Endothelial cell of umbilical vein (primary cell): ENCODE measurements around the gene GAS2L3. TPM values are rescaled to one million over a fixed set of nuclear protein-coding genes. Genes with fewer than 3 reads are reported as not detected.

Source experiments
- BruUV-seq: library from RNA; stranded (reverse); fragments of 400-500 nt; replicated peaks from 2 replicates; lab custom pipeline; 2021; lab: Mats Ljungman, UMichigan
- CTCF ChIA-PET: fragments of 300-600, 350-600 bp; sonication (Branson Sonifier 250); formaldehyde crosslinking; loops from one replicate; lab custom pipeline; 2021; ENCODE audit warnings: antibody characterized with exemption, inconsistent platforms; lab: Charles Lee
- POLR2A ChIA-PET: fragments of 300-600, 350-600 bp; sonication (Branson Sonifier 250); formaldehyde crosslinking; loops from one replicate; lab custom pipeline; 2021; ENCODE audit warnings: antibody characterized with exemption, inconsistent platforms; lab: Charles Lee
- DNase-seq: peaks from one replicate; pipeline ENCODE4 v3.0.0-alpha.2; 2011; ENCODE audit warnings: low read depth, low spot score
- FAIRE-seq: peaks from 2 replicates; lab custom pipeline; 2011; peaks lifted over from hg19 to GRCh38; lab: Jason Lieb, UNC
- H2AFZ ChIP-seq: 2 replicates; pipeline ENCODE4 v1.6.0; 2012; ENCODE audit warnings: low read depth, low read length, control low read depth, inconsistent platforms
- H3K27ac ChIP-seq: 2 replicates; pipeline ENCODE4 v1.5.1; 2011; ENCODE audit warnings: low read depth, mild to moderate bottlenecking, control low read depth, low read length, moderate library complexity; ENCODE audit not compliant: insufficient read depth
- H3K27me3 ChIP-seq, 2 experiments: 2 replicates each; pipeline versions ENCODE4 v1.6.0 to v1.6.1; 2011; ENCODE audit warnings: low read length in 2 of 2, mixed read lengths in 1 of 2; ENCODE audit not compliant: control insufficient read depth in 2 of 2, insufficient read depth in 2 of 2
- H3K36me3 ChIP-seq, 2 experiments: 2 replicates in 1 of 2; 3 replicates in 1 of 2; pipeline ENCODE4 v1.5.1; 2011; ENCODE audit warnings: low read length in 2 of 2, mild to moderate bottlenecking in 1 of 2, moderate library complexity in 1 of 2; ENCODE audit not compliant: control insufficient read depth in 2 of 2, insufficient read depth in 2 of 2; ENCODE audit errors: extremely low read depth in 1 of 2
- H3K4me1 ChIP-seq: 3 replicates; pipeline ENCODE4 v1.5.1; 2011; ENCODE audit warnings: mild to moderate bottlenecking, low read length; ENCODE audit not compliant: control insufficient read depth, insufficient read depth; ENCODE audit errors: extremely low read depth
- H3K4me2 ChIP-seq: 2 replicates; pipeline ENCODE4 v1.6.1; 2011; ENCODE audit warnings: low read length, control low read depth, mixed read lengths; ENCODE audit not compliant: insufficient read depth
- H3K4me3 ChIP-seq, 3 experiments: fragments of 200-600 bp in 1 of 3; sonication (generic), shearing (Covaris generic) in 1 of 3; replicated peaks in 1 of 3; 2 replicates each; pipeline ENCODE4 v1.5.1; 2011 to 2016; ENCODE audit warnings: control low read depth in 3 of 3, low read length in 3 of 3, mild to moderate bottlenecking in 2 of 3, inconsistent platforms in 1 of 3, low read depth in 1 of 3, moderate library complexity in 1 of 3; ENCODE audit not compliant: insufficient read depth in 1 of 3
- H3K79me2 ChIP-seq: 2 replicates; pipeline ENCODE4 v1.6.0; 2012; ENCODE audit warnings: low read length, inconsistent platforms; ENCODE audit not compliant: control insufficient read depth, insufficient read depth
- H3K9ac ChIP-seq: replicated peaks from 2 replicates; pipeline ENCODE3; 2011; ENCODE audit warnings: low read length, control low read depth; ENCODE audit not compliant: insufficient read depth; ENCODE audit errors: extremely low read depth
- H3K9me1 ChIP-seq: replicated peaks from 3 replicates; pipeline ENCODE4 v1.6.0; 2011; ENCODE audit warnings: mild to moderate bottlenecking, low read length; ENCODE audit not compliant: control insufficient read depth, insufficient read depth; ENCODE audit errors: extremely low read depth
- H3K9me3 ChIP-seq: replicated peaks from 2 replicates; pipeline ENCODE4 v1.5.1; 2012; ENCODE audit warnings: low read length, inconsistent platforms; ENCODE audit not compliant: control insufficient read depth, insufficient read depth
- H4K20me1 ChIP-seq: replicated peaks from 2 replicates; pipeline ENCODE3; 2011; ENCODE audit warnings: mild to moderate bottlenecking, low read length; ENCODE audit not compliant: control insufficient read depth, insufficient read depth; ENCODE audit errors: extremely low read depth
- CTCF ChIP-seq, 2 donors: IDR thresholded peaks; 1 replicate in 1 of 2; 2 replicates in 1 of 2; pipeline ENCODE4 v1.5.1; 2011; ENCODE audit warnings: low read length in 2 of 2, mild to moderate bottlenecking in 2 of 2, moderate library complexity in 2 of 2, control low read depth in 1 of 2, inconsistent platforms in 1 of 2, low read depth in 1 of 2; ENCODE audit not compliant: insufficient read depth in 1 of 2; ENCODE audit errors: extremely low read depth in 1 of 2
- EZH2 ChIP-seq: IDR thresholded peaks from 2 replicates; pipeline ENCODE4 v1.6.1; 2012; ENCODE audit warnings: borderline replicate concordance, low read depth, mild to moderate bottlenecking, moderate library complexity, low read length, inconsistent platforms; ENCODE audit not compliant: severe bottlenecking
- FOS ChIP-seq: IDR thresholded peaks from 2 replicates; pipeline ENCODE4 v1.6.1; 2011; ENCODE audit warnings: mild to moderate bottlenecking, low read length, moderate library complexity, borderline replicate concordance; ENCODE audit not compliant: insufficient read depth
- GATA2 ChIP-seq: IDR thresholded peaks from 2 replicates; pipeline ENCODE4 v1.7.0; 2011; ENCODE audit warnings: low read depth, mild to moderate bottlenecking, moderate library complexity, mixed read lengths, low read length; ENCODE audit not compliant: insufficient read length, insufficient read depth
- JUN ChIP-seq: IDR thresholded peaks from 2 replicates; pipeline ENCODE4 v1.6.1; 2011; ENCODE audit warnings: borderline replicate concordance, low read depth; ENCODE audit not compliant: insufficient read length, insufficient read depth
- MAX ChIP-seq: IDR thresholded peaks from 2 replicates; pipeline ENCODE4 v1.6.1; 2011; ENCODE audit not compliant: insufficient read depth, insufficient read length
- MYC ChIP-seq: IDR thresholded peaks from one replicate; pipeline ENCODE4 v1.6.1; 2011; ENCODE audit warnings: mild to moderate bottlenecking, low read depth, low read length
- POLR2A ChIP-seq: IDR thresholded peaks from 2 replicates; pipeline ENCODE4 v1.6.1; 2012; ENCODE audit warnings: low read depth, mild to moderate bottlenecking, control low read depth, low read length
- POLR2AphosphoS5 ChIP-seq: IDR thresholded peaks from 2 replicates; pipeline ENCODE4 v1.6.1; 2012; ENCODE audit warnings: low read depth, mild to moderate bottlenecking, control low read depth, low read length, moderate library complexity; ENCODE audit not compliant: insufficient read depth
- dilution Hi-C: fragments of 300-500 bp; cut with MboI; formaldehyde crosslinking; loops from one replicate; pipeline ENCODE4 v1.15.0; 2019; ENCODE audit warnings: low sequenced_read_pairs; ENCODE audit not compliant: extremely low pct_ligation_motif_present
- intact Hi-C: fragments of 100-400 bp; cut with micrococcal nuclease; formaldehyde crosslinking; loops from one replicate; pipeline ENCODE4 v1.10.0; 2022
- polyA plus RNA-seq, 4 experiments: library from polyadenylated mRNA; depleted of rRNA in 3 of 4; stranded (reverse) in 3 of 4; unstranded in 1 of 4; fragments of >200 nt; gene quantifications; 2 replicates each; pipeline versions ENCODE4 v1.2.1 to v1.2.3, GENCODE V29; 2011 to 2012; ENCODE audit warnings: missing spikeins in 1 of 4
- total RNA-seq: library from RNA; stranded (reverse); gene quantifications from 2 replicates; pipeline ENCODE4 v1.2.3, GENCODE V29; 2021

Gene GAS2L3
- total and polyA plus RNA-seq, 2 donors (not counting 3 experiments of a cell fraction or from before 2014, with no cell fraction given), result 6.5 to 47.1 TPM

DNA sequence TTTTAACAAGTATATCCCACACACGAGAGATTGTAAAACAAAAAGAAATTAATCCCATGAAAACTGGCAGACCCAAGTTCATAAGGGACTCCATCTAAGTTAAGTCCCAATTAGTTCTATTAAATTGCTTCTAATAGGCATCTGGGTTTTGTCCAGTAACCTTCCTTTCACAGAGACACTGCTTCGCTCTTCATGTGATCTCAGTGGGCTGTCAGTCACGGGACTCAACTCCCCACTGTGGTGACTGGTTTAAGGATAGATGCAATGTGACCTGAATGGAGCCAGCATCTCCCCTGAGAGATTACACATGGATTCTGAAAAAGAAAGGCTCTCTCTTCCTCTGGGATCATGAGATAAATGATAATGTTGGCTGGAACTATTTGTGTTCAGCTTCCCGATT is 96.4 kb downstream of the GAS2L3 start:
- BruUV-seq, result no TSS peak
- intact Hi-C loops, result loop anchor here (1.0 to 10.0 kb wide), 4 partner anchors 64 to 435 kb away; partner anchors contain the start of gene GAS2L3
- H3K9me3 ChIP-seq, result no peaks in the 10 kb centered on the region
- no peak for FAIRE-seq
- H3K4me3 ChIP-seq, result no peak overlapping the region
- H3K9me1 ChIP-seq, result no peaks in the 10 kb centered on the region
- H3K27me3 ChIP-seq, result peaks cover 0 to 8% of the 10 kb centered on the region in 2 experiments
- no peaks in the 10 kb centered on the region for H3K4me1 ChIP-seq
- ChIA-PET POLR2A (no interaction called here), CTCF (interaction anchor here (1.1 to 1.2 kb wide), 2 partner anchors 63 to 72 kb away, joined by 3 to 4 read pairs; no protein-coding TSS in a partner anchor)
- H3K79me2 ChIP-seq, result no peaks in the 10 kb centered on the region
- no peak overlapping the region for H2AFZ ChIP-seq
- DNase-seq, result no peak
- no peak overlapping the region for H3K4me2 ChIP-seq
- no peak overlapping the region for H3K9ac ChIP-seq
- TF ChIP-seq EZH2 (no peak), FOS (no peak), JUN (no peak), MYC (no peak), POLR2A (no peak), POLR2AphosphoS5 (no peak), GATA2 (no peak), MAX (no peak), CTCF (IDR thresholded peaks at IDR 0.05; ENCODE audit: extremely low read depth in 1 of 2, insufficient read depth in 1 of 2, low read depth in 1 of 2, low read length in 2 of 2) (no peak)
- H3K36me3 ChIP-seq, result no peaks in the 10 kb centered on the region
- dilution Hi-C loops, result no loop called here
- no peak overlapping the region for H3K27ac ChIP-seq
- no peaks in the 10 kb centered on the region for H4K20me1 ChIP-seq
